HEK293 (cell line): ENCODE measurements around the gene FYB1.

ENCODE experiments used
- CTCF ChIA-PET: fragments of 350-600 bp; formaldehyde crosslinking; extraction: SDS; loops from one replicate; lab custom pipeline; 2021; ENCODE audit warnings: antibody characterized with exemption; lab: Yijun Ruan, JAX
- POLR2A ChIA-PET: fragments of 300-600 bp; formaldehyde crosslinking; extraction: SDS; loops from one replicate; lab custom pipeline; 2020; ENCODE audit warnings: antibody characterized with exemption, inconsistent platforms; lab: Yijun Ruan, JAX
- H3K27ac ChIP-seq: fragments of 200-500 bp; sonication (Bioruptor generic); 2 replicates; pipeline ENCODE4 v1.5.1; 2014; ENCODE audit warnings: low read depth, low read length, control low read depth, inconsistent platforms; ENCODE audit errors: extremely low read depth
- H3K36me3 ChIP-seq, 2 experiments: fragments of 200-500 bp in 1 of 2; sonication (Bioruptor generic) in 1 of 2; 1 replicate in 1 of 2; 2 replicates in 1 of 2; pipeline ENCODE4 v1.5.1; 2014 to 2017; ENCODE audit warnings: inconsistent platforms in 2 of 2, low read length in 2 of 2; ENCODE audit not compliant: control insufficient read depth in 2 of 2, insufficient read depth in 1 of 2
- H3K4me1 ChIP-seq: fragments of 200-500 bp; sonication (Bioruptor generic); 2 replicates; pipeline ENCODE4 v1.5.1; 2014; ENCODE audit warnings: mild to moderate bottlenecking, low read length, inconsistent platforms; ENCODE audit not compliant: control insufficient read depth, insufficient read depth
- H3K4me3 ChIP-seq: 2 replicates; pipeline ENCODE4 v1.5.1; 2011; ENCODE audit warnings: low read depth, mild to moderate bottlenecking, control low read depth, low read length, moderate library complexity
- H3K9me3 ChIP-seq: fragments of 200-500 bp; sonication (Bioruptor generic); 2 replicates; pipeline ENCODE4 v1.5.1; 2014; ENCODE audit warnings: low read depth, low read length, inconsistent platforms; ENCODE audit not compliant: control insufficient read depth, insufficient read depth
- BCL6B ChIP-seq: fragments of 450-650 bp; formaldehyde crosslinking; IDR thresholded peaks from 2 replicates; pipeline ENCODE4 v1.5.1; 2017; ENCODE audit warnings: missing biosample characterization, missing genetic modification characterization
- CTCF ChIP-seq: fragments of 450-650 bp; formaldehyde crosslinking; IDR thresholded peaks from 2 replicates; pipeline ENCODE4 v1.5.1; 2016; ENCODE audit warnings: missing biosample characterization, missing genetic modification characterization
- KLF9 ChIP-seq: fragments of 450-650 bp; formaldehyde crosslinking; IDR thresholded peaks from 2 replicates; pipeline ENCODE4 v1.5.1; 2016; ENCODE audit warnings: missing biosample characterization, missing genetic modification characterization, low read depth
- MZF1 ChIP-seq: fragments of 450-650 bp; formaldehyde crosslinking; IDR thresholded peaks from 2 replicates; pipeline ENCODE4 v1.5.1; 2017; ENCODE audit warnings: missing biosample characterization, missing genetic modification characterization, borderline replicate concordance
- WT1 ChIP-seq: fragments of 450-650 bp; formaldehyde crosslinking; IDR thresholded peaks from 2 replicates; pipeline ENCODE4 v1.5.1; 2016; ENCODE audit warnings: missing biosample characterization, missing genetic modification characterization
- ZNF169 ChIP-seq: fragments of 450-650 bp; formaldehyde crosslinking; IDR thresholded peaks from 2 replicates; pipeline ENCODE4 v1.5.1; 2016; ENCODE audit warnings: missing biosample characterization, missing genetic modification characterization
- ZNF174 ChIP-seq: fragments of 450-650 bp; formaldehyde crosslinking; IDR thresholded peaks from 2 replicates; pipeline ENCODE4 v1.5.0; 2017; ENCODE audit warnings: missing biosample characterization, mild to moderate bottlenecking, missing genetic modification characterization
- ZNF175 ChIP-seq: fragments of 450-650 bp; formaldehyde crosslinking; IDR thresholded peaks from 2 replicates; pipeline ENCODE4 v1.5.1; 2016; ENCODE audit warnings: missing biosample characterization, missing genetic modification characterization
- ZNF2 ChIP-seq: fragments of 450-650 bp; formaldehyde crosslinking; IDR thresholded peaks from 2 replicates; pipeline ENCODE4 v1.5.1; 2016; ENCODE audit warnings: missing biosample characterization, missing genetic modification characterization
- ZNF292 ChIP-seq: fragments of 450-650 bp; formaldehyde crosslinking; IDR thresholded peaks from 2 replicates; pipeline ENCODE4 v1.5.1; 2016; ENCODE audit warnings: low read depth, missing biosample characterization, missing genetic modification characterization, borderline replicate concordance
- ZNF341 ChIP-seq: fragments of 450-650 bp; formaldehyde crosslinking; IDR thresholded peaks from 2 replicates; pipeline ENCODE4; 2016; ENCODE audit warnings: low read depth, missing biosample characterization, missing genetic modification characterization
- ZNF426 ChIP-seq: fragments of 450-650 bp; formaldehyde crosslinking; IDR thresholded peaks from 2 replicates; pipeline ENCODE4 v1.5.1; 2017; ENCODE audit warnings: missing biosample characterization, missing genetic modification characterization, mild to moderate bottlenecking, inconsistent platforms, moderate library complexity
- ZNF473 ChIP-seq: fragments of 450-650 bp; formaldehyde crosslinking; IDR thresholded peaks from 2 replicates; pipeline ENCODE4 v1.5.1; 2017; ENCODE audit warnings: missing biosample characterization, missing genetic modification characterization
- ZNF544 ChIP-seq: fragments of 450-650 bp; formaldehyde crosslinking; IDR thresholded peaks from 2 replicates; pipeline ENCODE4 v1.5.0; 2017; ENCODE audit warnings: missing biosample characterization, missing genetic modification characterization
- ZNF571 ChIP-seq: fragments of 450-650 bp; formaldehyde crosslinking; IDR thresholded peaks from 2 replicates; pipeline ENCODE4 v1.5.0; 2017; ENCODE audit warnings: missing biosample characterization, missing genetic modification characterization
- ZNF777 ChIP-seq: fragments of 450-650 bp; formaldehyde crosslinking; IDR thresholded peaks from 2 replicates; pipeline ENCODE4 v1.5.1; 2017; ENCODE audit warnings: missing biosample characterization, missing genetic modification characterization, borderline replicate concordance
- ZSCAN30 ChIP-seq: fragments of 450-650 bp; IDR thresholded peaks from 2 replicates; pipeline ENCODE4 v1.5.1; 2018; ENCODE audit warnings: missing biosample characterization, mild to moderate bottlenecking, missing genetic modification characterization, moderate library complexity
- TF ChIP-seq, protein P1 (sequence below): fragments of 450-650 bp; IDR thresholded peaks from 2 replicates; pipeline ENCODE4 v1.5.1; 2018; ENCODE audit warnings: missing biosample characterization, missing genetic modification characterization
- TF ChIP-seq, protein P2 (sequence below): fragments of 450-650 bp; formaldehyde crosslinking; IDR thresholded peaks from 2 replicates; pipeline ENCODE4 v1.5.1; 2016; ENCODE audit warnings: missing biosample characterization, missing genetic modification characterization
- TF ChIP-seq, protein P3 (sequence below): fragments of 450-650 bp; formaldehyde crosslinking; IDR thresholded peaks from 2 replicates; pipeline ENCODE4 v1.5.0; 2017; ENCODE audit warnings: missing biosample characterization, missing genetic modification characterization, borderline replicate concordance

Gene FYB1

GRCh38 chr5:39200081-39200480, 19.3 kb downstream of the FYB1 start:
- no peaks in the 10 kb centered on the region for H3K9me3 ChIP-seq
- TF ChIP-seq MZF1 (tag by site-specific recombination) (no peak), ZNF169 (tag by site-specific recombination) (no peak), CTCF (tag by site-specific recombination) (no peak), ZNF174 (tag by site-specific recombination) (no peak), ZNF426 (no peak), ZNF544 (no peak), ZNF777 (tag by site-specific recombination) (no peak)
- TF ChIP-seq, protein P1, sequence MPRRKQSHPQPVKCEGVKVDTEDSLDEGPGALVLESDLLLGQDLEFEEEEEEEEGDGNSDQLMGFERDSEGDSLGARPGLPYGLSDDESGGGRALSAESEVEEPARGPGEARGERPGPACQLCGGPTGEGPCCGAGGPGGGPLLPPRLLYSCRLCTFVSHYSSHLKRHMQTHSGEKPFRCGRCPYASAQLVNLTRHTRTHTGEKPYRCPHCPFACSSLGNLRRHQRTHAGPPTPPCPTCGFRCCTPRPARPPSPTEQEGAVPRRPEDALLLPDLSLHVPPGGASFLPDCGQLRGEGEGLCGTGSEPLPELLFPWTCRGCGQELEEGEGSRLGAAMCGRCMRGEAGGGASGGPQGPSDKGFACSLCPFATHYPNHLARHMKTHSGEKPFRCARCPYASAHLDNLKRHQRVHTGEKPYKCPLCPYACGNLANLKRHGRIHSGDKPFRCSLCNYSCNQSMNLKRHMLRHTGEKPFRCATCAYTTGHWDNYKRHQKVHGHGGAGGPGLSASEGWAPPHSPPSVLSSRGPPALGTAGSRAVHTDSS (tag by site-specific recombination) = no peak
- ChIA-PET CTCF (interaction anchor here (1.0 to 3.5 kb wide), 2 partner anchors 18 to 176 kb away, joined by 4 to 17 read pairs; no protein-coding TSS in a partner anchor), POLR2A (no interaction called here)
- no peak overlapping the region for H3K27ac ChIP-seq
- H3K4me1 ChIP-seq = no peaks in the 10 kb centered on the region
- no peaks in the 10 kb centered on the region for H3K36me3 ChIP-seq
- no peak overlapping the region for H3K4me3 ChIP-seq

DNA sequence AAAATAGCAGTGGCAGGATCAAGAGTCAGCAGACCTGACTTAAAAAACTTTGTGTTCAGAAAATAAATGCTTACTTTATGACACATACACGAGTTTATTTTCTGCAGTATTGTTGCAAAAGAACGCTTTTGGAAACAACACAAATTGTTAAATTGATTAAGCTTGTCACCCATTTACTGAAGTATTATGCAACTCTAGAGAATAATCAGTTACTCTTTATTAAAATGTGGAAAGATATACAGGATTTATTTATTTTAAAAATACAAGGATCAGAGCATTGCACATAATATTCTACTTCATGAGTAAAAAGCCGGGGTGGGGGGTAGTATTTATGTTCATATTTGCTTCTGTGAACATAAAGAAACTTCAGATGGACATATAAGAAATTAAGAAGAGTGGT, 20.0 kb downstream of the FYB1 start:
- Histone ChIP-seq H3K36me3 (no peaks in the 10 kb centered on the region), H3K4me1 (no peaks in the 10 kb centered on the region), H3K27ac (no peak overlapping the region), H3K4me3 (no peak overlapping the region), H3K9me3 (no peaks in the 10 kb centered on the region)
- CTCF ChIA-PET = interaction anchor here (1.0 kb wide), 1 partner anchor 18 kb away, joined by 3 read pairs; no protein-coding TSS in a partner anchor
- TF ChIP-seq, protein P2, sequence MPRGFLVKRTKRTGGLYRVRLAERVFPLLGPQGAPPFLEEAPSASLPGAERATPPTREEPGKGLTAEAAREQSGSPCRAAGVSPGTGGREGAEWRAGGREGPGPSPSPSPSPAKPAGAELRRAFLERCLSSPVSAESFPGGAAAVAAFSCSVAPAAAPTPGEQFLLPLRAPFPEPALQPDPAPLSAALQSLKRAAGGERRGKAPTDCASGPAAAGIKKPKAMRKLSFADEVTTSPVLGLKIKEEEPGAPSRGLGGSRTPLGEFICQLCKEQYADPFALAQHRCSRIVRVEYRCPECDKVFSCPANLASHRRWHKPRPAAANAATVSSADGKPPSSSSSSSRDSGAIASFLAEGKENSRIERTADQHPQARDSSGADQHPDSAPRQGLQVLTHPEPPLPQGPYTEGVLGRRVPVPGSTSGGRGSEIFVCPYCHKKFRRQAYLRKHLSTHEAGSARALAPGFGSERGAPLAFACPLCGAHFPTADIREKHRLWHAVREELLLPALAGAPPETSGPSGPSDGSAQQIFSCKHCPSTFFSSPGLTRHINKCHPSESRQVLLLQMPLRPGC = no peak
- no peak for TF ChIP-seq KLF9 (tag by site-specific recombination)
- no peak for TF ChIP-seq ZSCAN30 (tag by site-specific recombination)
- POLR2A ChIA-PET = no interaction called here

DNA sequence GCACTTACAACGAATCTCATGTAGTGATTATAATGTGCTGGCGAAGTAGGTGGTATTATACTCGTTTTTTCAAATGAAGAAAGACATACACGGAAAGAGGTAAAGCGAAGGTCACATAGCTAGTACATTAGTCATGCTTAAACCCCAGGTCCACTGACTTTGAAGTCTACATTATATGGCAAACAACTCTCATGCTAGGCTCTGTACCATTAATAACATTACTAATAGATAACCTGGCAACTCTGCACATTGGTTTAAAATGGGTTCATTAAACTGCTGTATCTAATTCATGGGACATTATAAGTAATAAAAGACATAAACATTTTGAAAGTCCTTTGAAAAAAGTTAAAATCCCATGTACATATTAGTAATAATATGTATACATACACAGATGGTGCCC, 21.2 kb downstream of the FYB1 start:
- H3K9me3 ChIP-seq = no peaks in the 10 kb centered on the region
- no peaks in the 10 kb centered on the region for H3K4me1 ChIP-seq
- CTCF ChIA-PET = interaction anchor here (1.5 kb wide), 1 partner anchor 19 kb away, joined by 4 read pairs; no protein-coding TSS in a partner anchor
- POLR2A ChIA-PET = no interaction called here
- TF ChIP-seq, protein P3, sequence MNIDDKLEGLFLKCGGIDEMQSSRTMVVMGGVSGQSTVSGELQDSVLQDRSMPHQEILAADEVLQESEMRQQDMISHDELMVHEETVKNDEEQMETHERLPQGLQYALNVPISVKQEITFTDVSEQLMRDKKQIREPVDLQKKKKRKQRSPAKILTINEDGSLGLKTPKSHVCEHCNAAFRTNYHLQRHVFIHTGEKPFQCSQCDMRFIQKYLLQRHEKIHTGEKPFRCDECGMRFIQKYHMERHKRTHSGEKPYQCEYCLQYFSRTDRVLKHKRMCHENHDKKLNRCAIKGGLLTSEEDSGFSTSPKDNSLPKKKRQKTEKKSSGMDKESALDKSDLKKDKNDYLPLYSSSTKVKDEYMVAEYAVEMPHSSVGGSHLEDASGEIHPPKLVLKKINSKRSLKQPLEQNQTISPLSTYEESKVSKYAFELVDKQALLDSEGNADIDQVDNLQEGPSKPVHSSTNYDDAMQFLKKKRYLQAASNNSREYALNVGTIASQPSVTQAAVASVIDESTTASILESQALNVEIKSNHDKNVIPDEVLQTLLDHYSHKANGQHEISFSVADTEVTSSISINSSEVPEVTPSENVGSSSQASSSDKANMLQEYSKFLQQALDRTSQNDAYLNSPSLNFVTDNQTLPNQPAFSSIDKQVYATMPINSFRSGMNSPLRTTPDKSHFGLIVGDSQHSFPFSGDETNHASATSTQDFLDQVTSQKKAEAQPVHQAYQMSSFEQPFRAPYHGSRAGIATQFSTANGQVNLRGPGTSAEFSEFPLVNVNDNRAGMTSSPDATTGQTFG (tag by site-specific recombination) = no peak
- TF ChIP-seq BCL6B (tag by site-specific recombination) (no peak), ZNF341 (tag by site-specific recombination) (no peak), WT1 (tag by site-specific recombination) (no peak), ZNF2 (tag by site-specific recombination) (no peak), ZNF571 (no peak), KLF9 (tag by site-specific recombination) (no peak), ZNF175 (tag by site-specific recombination) (no peak), ZNF473 (tag by site-specific recombination) (no peak), ZNF292 (no peak)
- no peak overlapping the region for H3K4me3 ChIP-seq
- H3K36me3 ChIP-seq = no peaks in the 10 kb centered on the region
- no peak overlapping the region for H3K27ac ChIP-seq
